GM10266 (cell line): ENCODE measurements around the gene SPART.
A peak's percentile ranks its signal among the peaks of the same experiment; 100 is the strongest.

Source experiments
- DNase-seq: peaks from one replicate; pipeline ENCODE4 v3.0.0; 2012; ENCODE audit errors: extremely low spot score
- CTCF ChIP-seq: IDR thresholded peaks from 2 replicates; pipeline ENCODE4 v1.5.1; 2012; ENCODE audit warnings: mild to moderate bottlenecking, low read depth; ENCODE audit not compliant: control insufficient read depth, insufficient read depth; ENCODE audit errors: missing control alignments

Gene SPART

GRCh38 chr13:36293497-36293896, 52.7 kb downstream of the SPART start:
- TF ChIP-seq CTCF = no peak
- DNase-seq = no peak

DNA sequence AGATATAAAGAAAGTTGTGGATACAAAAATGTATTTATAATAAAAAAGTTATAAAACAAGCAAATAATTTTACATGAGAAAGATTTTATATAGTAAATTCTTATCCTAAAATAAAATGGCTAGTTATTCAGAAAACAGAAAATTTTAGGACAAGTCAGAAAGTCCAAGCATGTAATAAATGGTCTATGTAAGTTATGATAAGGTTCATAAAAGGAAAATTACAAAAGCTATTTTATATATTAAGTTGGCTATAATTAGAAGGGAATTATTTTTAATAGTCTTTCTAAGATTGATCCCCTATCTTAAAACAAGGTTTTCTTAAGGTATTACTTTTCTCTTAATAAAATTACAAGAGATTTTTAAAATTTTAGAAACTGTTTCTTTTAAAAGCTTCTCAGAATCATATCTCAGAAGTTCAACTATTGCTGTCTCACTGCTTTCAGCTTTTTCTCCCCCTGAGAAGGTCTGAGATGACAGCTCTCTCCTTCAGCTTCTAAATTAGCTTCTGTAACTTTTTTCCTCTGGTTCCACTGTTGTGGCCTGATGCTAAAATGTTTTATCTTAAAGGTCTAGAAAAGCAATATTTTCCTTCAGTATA, 57.3 kb downstream of the SPART start:
- no peak for DNase-seq
- TF ChIP-seq CTCF = no peak

DNA sequence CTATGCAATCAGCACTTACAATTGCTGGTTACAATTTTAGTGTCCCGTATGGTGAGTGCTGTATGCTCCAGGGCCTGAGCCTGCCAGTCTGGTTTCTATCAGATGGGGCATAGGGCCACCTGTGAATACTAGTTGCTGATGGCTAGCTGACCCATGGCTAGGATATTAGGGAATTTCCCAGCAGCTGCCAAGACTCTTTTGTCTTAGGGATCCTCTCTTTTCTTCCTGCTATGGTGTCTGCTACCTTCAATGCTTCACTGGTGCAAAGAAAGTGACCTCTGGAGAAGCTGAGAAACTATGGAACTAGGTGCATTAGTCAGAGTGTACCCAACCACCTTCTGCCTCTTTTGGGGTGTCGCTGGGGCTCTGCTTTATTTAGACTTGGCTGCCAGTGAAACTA, 60.2 kb downstream of the SPART start:
- no peak for DNase-seq
- TF ChIP-seq CTCF = no peak

- peak; percentile 66 for TF ChIP-seq CTCF
- DNase-seq = no peak
Measured at GRCh38 chr13:36282821-36283432, 63.3 kb downstream of the SPART start.

- peak; percentile 42 for TF ChIP-seq CTCF
- DNase-seq = no peak
Measured at GRCh38 chr13:36275190-36276002, 70.8 kb downstream of the SPART start.

- no peak for TF ChIP-seq CTCF
- no peak for DNase-seq
Measured at GRCh38 chr13:36273431-36273830, 72.8 kb downstream of the SPART start.

GRCh38 chr13:36261976-36262375, 84.2 kb downstream of the SPART start:
- TF ChIP-seq CTCF = no peak
- no peak for DNase-seq
